Naive B cell (primary cell): Measurements from ENCODE around the gene MPDU1. TPM values are rescaled to one million over a fixed set of nuclear protein-coding genes. Genes with fewer than 3 reads are reported as not detected.

Experiments
- polyA plus RNA-seq, 6 donors: library from polyadenylated mRNA; unstranded; fragments of 300-500 nt; fragmentation: Illumina TruSeq; gene quantifications; one replicate each; pipeline ENCODE4 v1.2.3, GENCODE V29; 2021; ENCODE audit warnings: low read depth in 6 of 6

MPDU1 gene
- polyA plus RNA-seq, 6 donors from 2014 or later, result 27.8 to 59.7 (median 43.1) TPM

Other genes starting within 250 kb of the MPDU1 start
- gene ACAP1, start 247.3 kb upstream of the MPDU1 start, polyA plus RNA-seq, result 100 to 1,000 TPM; 117 to 177 (median 155) TPM
- gene KCTD11, start 231.7 kb upstream of the MPDU1 start, polyA plus RNA-seq, result 10 to 100 TPM in 2 of 6 donors, 1 to 10 TPM in 4; 3.3 to 13.2 (median 8.3) TPM
- not detected for gene TMEM95, start 228.7 kb upstream of the MPDU1 start, polyA plus RNA-seq
- 1 to 10 TPM; 1.2 to 4.2 (median 2.5) TPM for gene TNK1, start 202.8 kb upstream of the MPDU1 start, polyA plus RNA-seq
- gene PLSCR3, start 189.3 kb upstream of the MPDU1 start, polyA plus RNA-seq, result 10 to 100 TPM; 43.1 to 73.4 (median 59.1) TPM
- gene TMEM256, start 179.8 kb upstream of the MPDU1 start, polyA plus RNA-seq, result 10 to 100 TPM; 73.4 to 90.2 (median 81.3) TPM
- not detected for gene NLGN2, start 176.0 kb upstream of the MPDU1 start, polyA plus RNA-seq
- gene SPEM1, start 163.5 kb upstream of the MPDU1 start, polyA plus RNA-seq, result not detected
- not detected for gene SPEM2, start 158.2 kb upstream of the MPDU1 start, polyA plus RNA-seq
- gene SPEM3, start 155.0 kb upstream of the MPDU1 start, polyA plus RNA-seq, result not detected
- 10 to 100 TPM in 5 of 6 donors, 1 to 10 TPM in 1; 9.6 to 19.8 (median 13.5) TPM for gene TMEM102, start 148.4 kb upstream of the MPDU1 start, polyA plus RNA-seq
- under 1 TPM in 1 of 6 donors, not detected in 5; 0.16 TPM for gene FGF11, start 144.3 kb upstream of the MPDU1 start, polyA plus RNA-seq
- gene CHRNB1, start 138.8 kb upstream of the MPDU1 start, polyA plus RNA-seq, result 10 to 100 TPM; 12.6 to 21.6 (median 15.6) TPM
- 10 to 100 TPM in 4 of 6 donors, 1 to 10 TPM in 2; 5.3 to 19.2 (median 10.5) TPM for gene ZBTB4, start 104.2 kb upstream of the MPDU1 start, polyA plus RNA-seq
- gene SLC35G6, start 102.4 kb upstream of the MPDU1 start, polyA plus RNA-seq, result under 1 TPM in 2 of 6 donors, not detected in 4; 0.14 to 0.39 TPM
- 10 to 100 TPM; 13.6 to 88.9 (median 47.1) TPM for gene POLR2A, start 99.5 kb upstream of the MPDU1 start, polyA plus RNA-seq
- gene TNFSF12, start 34.8 kb upstream of the MPDU1 start, polyA plus RNA-seq, result 10 to 100 TPM; 21.6 to 33.3 (median 28.0) TPM
- gene TNFSF13, start 25.1 kb upstream of the MPDU1 start, polyA plus RNA-seq, result 10 to 100 TPM; 32.2 to 43.1 (median 38.5) TPM
- 10 to 100 TPM; 16.0 to 21.9 (median 18.2) TPM for gene SENP3, start 21.9 kb upstream of the MPDU1 start, polyA plus RNA-seq
- gene CD68, start 4.2 kb upstream of the MPDU1 start, polyA plus RNA-seq, result 1 to 10 TPM; 3.3 to 7.4 (median 6.8) TPM
- gene SOX15, start 6.2 kb downstream of the MPDU1 start, polyA plus RNA-seq, result not detected
- gene FXR2, start 31.0 kb downstream of the MPDU1 start, polyA plus RNA-seq, result 10 to 100 TPM in 5 of 6 donors, 1 to 10 TPM in 1; 7.8 to 20.1 (median 12.5) TPM
- 10 to 100 TPM; 34.2 to 42.5 (median 35.9) TPM for gene SAT2, start 44.0 kb downstream of the MPDU1 start, polyA plus RNA-seq
- not detected for gene SHBG, start 46.3 kb downstream of the MPDU1 start, polyA plus RNA-seq
- gene ATP1B2, start 67.1 kb downstream of the MPDU1 start, polyA plus RNA-seq, result under 1 TPM in 2 of 6 donors, not detected in 4; 0.08 to 0.21 TPM
- 10 to 100 TPM; 25.2 to 53.9 (median 47.7) TPM for gene TP53, start 103.6 kb downstream of the MPDU1 start, polyA plus RNA-seq
- 10 to 100 TPM in 5 of 6 donors, 1 to 10 TPM in 1; 3.2 to 14.9 (median 12.9) TPM for gene WRAP53, start 104.6 kb downstream of the MPDU1 start, polyA plus RNA-seq
- gene EFNB3, start 121.3 kb downstream of the MPDU1 start, polyA plus RNA-seq, result not detected
- not detected for gene DNAH2, start 133.9 kb downstream of the MPDU1 start, polyA plus RNA-seq